Dermis microvascular lymphatic vessel endothelial cell (primary cell): ENCODE results near the gene SSTR5. TPM values are rescaled to one million over a fixed set of nuclear protein-coding genes. Genes with fewer than 3 reads are reported as not detected.

ENCODE experiments used
- DNase-seq, 2 donors: peaks; one replicate each; pipeline versions ENCODE4 v3.0.0 to v3.0.0-alpha.2; 2010; ENCODE audit warnings: low read depth in 2 of 2
- total RNA-seq: library from RNA; depleted of rRNA; stranded (reverse); fragments of >200 nt; gene quantifications from 2 replicates; pipeline ENCODE4 v1.2.1, GENCODE V29; 2014

The SSTR5 gene
- total RNA-seq, 1 donor from 2014 or later = 0.13 TPM

DNA sequence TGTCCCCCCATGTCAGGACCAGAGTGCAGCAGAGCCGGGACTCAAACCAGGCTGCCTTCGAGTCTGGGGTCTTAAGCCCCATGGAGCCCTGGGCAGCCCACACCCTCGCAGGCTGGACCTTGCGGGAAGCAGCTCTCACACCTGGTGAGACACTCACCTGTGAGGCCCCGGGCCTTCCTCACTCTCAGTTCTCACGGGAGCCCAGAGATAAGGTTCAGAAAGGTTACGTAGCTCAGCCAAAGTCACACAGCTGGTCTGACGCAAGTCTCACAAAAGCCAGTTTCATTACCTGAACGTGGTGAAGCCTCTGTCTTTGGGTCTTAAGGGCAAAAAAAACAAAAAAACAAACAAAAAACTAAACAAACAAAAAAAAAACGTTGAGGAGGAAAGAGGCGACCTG is 32.8 kb upstream of the SSTR5 start:
- no peak for DNase-seq

DNA sequence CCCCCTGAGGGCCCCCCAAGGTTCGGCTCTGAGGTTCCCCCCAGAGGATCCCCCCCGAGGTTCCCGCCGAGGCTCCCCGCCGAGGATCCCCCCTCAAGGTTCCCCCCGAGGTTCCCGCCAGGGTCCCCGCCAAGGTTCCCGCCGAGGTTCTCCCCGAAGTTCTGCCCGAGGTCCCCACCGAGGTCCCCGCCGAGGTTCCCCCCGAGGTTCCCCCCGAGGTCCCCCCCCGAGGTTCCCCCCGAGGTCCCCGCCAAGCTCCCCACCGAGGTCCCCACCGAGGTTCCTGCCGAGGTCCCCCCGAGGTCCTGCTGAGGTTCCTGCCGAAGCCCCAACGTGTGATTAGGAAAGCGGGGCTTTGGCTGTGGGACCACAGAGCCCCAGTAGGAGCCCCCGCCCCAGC is 32.2 kb upstream of the SSTR5 start:
- no peak for DNase-seq

DNA sequence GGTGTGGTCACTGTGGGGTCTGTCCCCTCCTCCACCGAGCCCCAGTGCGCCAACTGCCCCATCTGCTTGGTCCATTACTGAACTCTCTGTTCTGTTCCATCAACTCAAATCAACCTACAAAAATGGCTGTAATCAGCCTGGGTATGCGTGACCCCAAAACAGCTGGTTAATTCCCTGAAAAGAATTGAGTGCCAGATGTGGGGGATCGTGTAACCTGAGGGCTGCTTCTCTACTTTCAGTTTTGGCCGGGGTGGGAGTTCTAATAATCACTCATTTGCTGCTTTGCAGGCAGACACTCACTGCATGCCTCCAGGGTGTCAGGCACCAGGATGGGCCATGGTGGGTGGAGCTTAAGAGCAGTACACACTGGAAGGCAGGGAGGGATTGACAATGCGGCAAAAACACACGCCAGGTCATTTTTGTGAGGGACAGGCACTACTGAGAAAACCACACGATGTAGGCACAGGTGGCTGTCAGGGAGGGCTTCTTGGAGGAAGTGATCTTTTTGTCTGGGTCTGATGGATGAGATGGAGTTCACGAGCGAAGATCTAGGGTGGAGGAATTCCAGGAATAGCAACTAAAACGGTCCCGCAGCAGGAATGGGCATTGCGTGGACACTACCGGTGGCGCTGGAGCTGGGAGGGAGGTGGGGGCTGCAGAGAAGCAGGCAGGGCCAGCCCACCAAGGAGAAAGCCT is 30.4 kb upstream of the SSTR5 start:
- DNase-seq = no peak

DNA sequence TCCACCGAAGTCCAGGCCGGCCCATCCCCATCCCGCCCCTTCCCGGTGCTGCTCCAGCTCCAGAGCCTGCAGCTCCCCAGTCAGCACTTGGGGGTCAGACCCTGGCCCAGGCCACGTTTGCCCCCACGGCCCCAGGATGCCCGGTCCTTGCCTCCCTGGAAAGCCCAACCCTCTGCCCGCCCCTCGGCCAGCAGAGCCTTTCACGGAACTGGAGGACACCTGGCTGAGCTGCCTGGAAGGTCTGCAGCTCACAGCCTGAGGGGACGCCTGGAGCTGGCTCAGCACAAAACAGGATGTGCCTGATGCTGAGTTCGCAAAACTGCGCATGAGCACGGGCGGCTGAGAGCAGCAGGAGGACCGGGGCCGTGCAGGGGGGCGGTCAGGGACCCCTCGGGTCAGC is 29.7 kb upstream of the SSTR5 start:
- no peak for DNase-seq

DNA sequence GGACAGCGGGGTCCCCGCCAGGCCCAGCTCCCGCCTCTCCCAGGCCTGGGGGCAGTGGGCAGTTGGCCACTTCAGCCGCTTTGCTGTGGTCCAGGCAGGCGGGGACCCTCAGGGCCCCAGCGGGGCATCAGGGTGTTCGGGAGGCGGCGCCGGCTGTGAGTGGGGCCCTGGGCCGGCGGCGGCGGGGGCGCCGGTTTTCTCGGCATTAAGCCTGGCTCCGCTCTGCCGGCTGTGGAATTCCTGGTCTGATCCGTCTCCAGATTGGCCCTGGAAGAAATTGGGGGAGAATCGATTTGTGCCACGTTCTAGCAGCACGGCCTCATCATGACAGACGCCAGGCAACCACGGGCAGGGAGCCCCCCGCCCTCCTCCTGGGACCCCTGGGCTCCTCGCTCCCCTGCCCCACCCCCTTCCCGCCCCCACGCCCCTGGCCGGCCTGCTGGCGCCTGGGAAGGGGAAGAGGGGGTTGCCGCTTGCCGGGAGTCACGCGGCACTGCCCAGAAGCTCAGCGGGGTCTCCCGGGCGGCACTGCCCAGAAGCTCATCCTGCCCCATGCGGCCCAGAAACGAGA is 28.6 kb upstream of the SSTR5 start:
- DNase-seq = no peak

DNA sequence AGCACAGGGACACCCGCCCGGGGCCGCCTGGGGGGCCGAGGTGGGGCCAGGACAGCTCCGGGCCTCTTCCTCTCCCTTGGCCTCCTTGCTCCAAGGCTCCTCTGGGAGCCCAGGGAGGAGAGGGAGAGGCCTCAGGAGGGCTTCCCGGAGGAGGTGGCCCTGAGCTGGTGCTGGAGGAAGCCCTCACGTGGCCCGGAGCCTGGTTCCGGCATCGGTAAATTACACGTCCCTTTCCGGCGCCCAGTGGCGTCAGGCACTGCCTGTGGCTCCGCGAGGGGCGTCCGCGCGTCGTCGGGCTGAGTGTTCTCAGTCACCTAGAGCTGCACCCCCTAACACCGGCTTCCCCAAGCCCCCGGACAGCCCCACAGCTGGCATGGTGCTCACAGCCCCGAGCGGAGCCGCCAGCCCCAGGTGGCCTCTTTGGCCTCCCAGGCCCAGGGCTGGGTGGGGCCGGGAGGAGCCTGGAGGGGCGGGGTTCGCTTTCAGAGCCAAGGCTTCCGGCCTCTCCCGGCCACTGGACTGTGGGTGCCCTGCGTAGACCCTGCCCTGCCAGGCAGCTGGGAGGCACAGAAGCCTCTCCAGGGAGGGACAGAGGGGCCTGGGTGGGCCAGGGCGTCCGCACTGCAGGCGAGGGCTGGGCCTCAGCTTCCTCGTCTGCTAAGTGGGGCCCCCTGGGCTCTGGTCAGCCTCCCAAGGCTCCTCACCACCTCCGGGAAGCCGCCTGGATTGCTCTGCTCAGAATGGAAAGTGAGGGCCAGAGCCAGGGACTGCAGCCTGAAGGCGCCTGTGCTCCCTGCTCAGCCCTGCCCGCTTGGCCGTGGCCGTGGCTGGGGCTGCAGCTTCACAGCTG is 27.9 kb upstream of the SSTR5 start:
- no peak for DNase-seq

DNA sequence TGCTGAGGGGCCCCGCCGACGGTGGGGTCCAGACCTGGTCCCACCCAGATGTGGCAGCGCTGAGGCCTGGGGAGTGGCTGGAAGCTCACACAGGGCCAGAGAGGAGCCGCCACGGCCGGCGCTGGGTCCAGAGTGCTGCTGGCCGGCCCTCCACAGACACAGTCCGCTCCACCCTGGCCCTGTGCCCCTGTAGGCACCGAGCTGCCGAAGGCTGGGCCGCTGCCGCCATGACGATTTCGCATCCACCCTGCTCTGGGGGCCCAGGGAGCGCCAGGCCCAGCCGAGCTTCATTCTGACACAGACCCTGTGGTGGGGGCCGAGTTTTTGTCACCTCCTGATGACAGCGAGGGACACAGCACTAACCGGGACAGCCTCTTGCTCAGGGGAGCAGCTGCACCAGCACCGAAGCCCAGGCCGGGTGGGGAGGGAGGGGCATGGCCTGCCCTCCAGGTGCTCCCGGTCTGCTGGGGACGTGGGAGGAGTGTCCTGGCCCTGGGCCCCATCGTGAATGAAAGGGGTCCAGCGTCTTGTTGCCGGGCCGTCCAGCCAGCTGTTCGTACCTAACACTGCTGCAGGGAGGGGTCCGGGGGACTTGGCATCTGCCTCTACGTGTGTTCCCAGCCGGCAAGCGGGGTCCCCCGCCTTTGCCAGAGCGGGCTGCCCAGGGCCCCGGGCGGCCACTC is 27.1 kb upstream of the SSTR5 start:
- DNase-seq = no peak

DNA sequence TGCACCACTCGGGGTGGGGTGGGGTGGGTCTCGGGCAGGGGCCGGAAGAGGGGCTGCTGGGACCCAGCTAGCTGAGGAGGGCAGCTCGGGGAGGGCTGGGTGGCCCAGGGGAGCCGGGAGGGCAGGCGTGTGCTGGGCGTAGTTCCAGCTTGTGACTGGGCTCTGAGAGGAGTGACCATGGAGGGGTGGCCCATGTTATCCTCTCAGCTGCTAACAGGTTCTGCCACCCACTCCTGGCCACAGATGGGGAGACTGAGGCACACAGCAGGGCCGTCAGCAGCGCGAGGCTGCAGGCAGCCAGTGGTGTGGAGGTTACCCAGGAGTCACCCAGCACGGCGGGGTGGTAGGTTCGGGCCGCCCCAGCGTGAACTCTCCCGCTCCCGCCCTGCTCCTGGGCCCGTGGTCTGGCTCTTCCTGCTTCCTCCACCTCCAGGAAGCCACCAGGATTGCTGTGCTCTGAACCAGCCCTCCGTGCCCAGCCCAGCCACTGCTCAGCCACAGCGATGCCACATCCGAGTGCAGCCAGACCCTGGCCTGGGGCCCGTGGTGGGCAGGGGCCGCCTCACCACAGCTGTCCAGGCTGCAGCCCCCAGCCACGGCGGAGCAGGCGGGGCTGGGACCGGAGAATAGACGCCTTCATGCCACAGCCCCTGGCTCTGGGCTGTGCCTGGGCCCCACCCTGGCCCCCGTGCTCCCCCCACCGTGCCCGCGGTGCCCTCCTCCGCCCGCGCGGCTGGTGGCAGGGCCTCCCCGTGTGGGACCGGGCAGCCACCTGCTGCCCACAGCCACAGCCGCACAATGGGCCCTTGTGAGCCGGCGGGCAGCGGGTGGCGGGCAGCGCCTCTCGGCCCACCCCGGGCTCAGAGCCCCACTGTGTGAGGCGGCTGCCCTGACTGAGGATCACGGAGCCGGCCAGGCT is 26.3 kb upstream of the SSTR5 start:
- no peak for DNase-seq

DNA sequence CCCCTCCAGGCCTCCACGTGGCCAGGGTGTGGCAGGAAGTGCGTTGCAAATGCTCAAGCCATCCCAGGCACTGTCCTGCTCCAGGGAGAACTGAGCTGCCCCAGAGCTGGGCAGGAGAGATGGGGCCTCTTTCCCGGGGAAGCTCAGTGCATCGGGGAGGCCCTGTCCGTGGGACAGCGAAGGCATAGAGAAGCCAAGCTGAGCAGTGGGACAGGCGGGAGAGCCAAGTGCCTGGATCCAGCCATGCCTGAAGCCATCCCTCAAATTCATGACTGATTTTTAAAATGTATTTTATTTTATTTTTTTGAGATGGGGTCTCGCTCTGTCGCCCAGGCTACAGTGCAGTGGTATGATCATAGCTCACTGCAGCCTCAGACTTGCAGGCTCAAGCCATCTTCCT is 25.4 kb upstream of the SSTR5 start:
- no peak for DNase-seq

DNA sequence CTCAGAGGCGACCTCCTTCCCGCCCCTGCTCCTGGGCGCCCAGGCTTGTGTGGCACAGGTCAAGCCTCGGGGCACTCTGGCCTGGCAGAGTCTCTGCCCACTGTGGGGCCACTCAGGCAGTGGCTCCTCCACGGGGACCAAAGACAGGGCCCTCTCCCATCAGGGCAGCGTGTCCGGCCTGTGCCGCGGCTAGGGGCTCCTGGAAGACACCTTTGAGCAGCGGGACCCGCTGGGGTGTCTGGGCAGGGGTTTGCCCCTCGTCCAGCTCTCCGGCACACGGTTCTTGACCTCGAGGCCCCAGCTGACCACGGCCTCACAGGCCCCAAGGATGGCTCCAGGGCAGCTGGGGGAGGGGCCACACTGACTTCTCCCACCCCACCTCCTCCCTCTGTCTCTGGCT is 24.7 kb upstream of the SSTR5 start:
- DNase-seq = no peak

DNA sequence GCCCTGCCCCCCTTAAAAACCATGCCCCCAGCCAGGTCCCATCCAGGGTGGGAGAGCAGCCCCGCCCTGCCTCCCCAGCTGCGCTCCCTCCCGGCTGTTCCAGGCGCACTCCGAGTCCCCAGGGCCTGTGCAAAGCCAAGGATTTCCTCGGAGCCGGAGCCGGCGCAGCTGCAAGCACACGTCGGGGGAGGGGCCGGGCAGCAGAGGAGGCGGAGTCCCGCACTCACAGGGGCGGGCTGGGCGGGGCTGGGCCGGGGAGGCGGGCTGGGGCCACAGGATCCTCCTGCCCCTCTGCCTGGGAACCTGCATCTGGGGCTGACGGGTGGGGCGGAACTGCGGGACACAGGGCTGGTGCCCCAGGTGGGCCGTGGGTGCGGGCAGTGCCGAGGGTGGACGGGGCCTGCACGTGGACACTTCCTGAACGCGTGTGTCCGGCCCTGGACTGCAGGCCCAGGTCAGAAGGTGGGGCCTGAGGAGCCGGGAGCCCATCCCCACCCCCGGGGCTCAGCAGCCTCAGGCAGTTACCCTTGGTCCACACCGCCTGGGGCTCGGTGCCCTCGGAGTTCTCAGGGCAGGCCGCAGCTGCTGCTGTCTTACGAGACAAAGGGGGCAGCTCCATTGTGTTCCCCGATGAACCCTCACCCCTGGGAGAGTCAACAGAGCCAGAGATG is 24.0 kb upstream of the SSTR5 start:
- peak in 1 of 2 donors; percentile 42 for DNase-seq

DNA sequence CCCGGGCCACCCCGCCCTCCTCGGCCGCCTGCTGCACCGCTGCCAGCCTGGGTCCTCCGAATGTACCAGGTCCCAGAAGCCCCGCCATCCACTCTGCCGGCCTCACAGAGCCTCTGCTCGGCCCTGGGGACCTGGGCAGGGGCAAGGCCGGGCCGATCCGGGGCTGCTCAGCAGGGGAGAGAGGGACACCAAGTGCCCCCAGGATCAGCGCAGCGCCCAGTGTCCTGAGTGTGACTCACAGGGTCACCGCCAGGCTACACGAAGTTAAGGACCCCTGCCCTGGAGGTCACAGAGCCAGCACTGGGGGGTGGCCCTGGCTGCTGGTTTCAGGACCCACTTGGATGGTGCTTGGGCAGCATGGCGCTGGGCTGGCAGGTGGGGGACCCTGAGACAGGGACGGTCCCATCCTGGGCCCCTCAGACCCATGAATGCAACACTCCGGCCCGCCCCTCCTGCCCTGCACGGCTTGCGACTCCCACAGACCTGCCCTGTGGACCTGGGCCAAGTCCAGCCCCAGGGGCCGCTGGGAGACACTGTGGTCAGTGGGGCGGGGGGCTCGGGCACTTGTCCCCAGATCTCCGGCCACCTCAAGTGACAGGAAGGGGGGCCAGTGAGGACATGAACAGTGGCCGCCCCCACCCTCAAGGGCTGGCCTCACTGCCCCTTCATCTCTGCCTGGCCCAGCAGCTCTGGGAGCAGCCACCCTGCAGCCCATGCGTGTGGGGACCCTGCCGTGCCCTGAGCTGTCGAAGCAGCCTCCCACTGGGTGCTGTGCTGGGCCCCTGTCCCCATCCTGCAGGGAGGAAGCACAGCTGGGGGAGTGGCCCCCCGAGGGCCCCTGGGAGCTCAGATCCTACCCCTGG is 23.2 kb upstream of the SSTR5 start:
- DNase-seq = no peak

DNA sequence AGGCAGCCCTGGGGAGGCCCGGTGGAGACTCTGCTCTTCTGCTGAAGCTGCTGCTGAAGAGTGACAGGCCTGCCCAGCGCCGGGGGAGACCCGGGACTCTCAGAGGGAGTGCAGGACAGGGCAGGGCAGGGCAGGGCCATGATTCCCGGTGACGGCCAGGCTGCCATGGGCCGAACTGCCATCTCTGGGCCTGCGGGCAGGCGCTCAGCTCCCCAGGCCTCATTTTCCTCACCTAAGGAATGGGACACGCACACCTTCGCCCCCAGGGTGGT is 22.6 kb upstream of the SSTR5 start:
- no peak for DNase-seq

DNA sequence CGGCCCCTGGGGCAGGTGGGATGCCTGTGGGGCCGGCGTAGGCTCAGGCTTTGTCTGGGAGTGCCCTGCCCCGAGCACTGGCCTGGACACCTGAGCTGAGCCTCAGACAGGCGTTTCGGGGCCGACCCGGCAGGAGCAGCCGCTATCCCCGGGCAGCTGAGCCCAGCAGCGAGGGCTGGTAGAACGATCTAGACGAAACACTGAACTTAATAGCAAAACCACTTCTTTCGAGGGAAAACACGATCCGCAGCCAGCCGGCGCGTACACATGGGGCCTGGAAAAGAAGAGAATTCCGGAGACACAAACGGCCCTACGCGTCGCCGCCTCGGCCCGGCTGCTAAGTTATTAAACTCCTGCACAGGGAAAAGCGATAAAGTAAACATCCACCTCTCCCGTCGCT is 22.0 kb upstream of the SSTR5 start:
- no peak for DNase-seq

DNA sequence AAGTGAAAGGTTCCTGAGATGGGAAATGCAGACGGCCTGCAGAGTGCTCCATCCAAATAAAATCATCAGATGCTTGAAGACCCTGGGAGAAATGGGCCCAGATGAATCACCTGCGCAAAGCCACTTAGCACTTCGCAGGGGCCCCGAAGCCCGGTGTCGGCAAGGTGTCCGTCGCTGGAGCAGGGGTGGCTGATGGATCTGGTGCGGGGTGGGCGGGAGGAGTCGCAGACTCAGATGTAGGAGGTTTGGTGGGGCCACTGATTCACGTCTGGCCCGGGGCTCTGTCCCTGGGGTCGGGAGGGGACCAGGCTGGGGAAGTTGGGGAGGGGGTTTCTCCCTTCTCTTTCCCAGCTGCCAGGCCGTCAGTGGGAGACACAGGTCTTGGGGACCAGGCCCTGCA is 21.6 kb upstream of the SSTR5 start:
- DNase-seq = no peak

DNA sequence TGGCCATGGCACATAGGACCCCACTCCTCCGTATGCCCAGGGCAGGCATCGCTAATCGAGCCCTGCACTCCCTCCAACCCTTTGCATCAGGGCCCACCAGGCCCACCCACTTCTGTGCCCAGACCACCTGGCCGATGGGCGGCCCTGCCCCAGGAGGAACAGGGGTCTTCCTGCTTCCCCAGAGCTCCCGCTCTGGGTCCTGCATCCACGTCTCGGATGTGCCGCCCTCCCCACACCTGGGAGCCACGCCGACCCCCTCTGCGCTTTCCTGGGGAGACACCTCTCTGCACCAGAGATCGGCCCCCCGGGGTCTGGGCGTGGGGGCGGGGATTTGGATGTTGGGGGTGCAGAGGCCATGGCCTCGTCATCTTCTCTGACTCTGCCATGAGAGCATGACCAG is 21.1 kb upstream of the SSTR5 start:
- DNase-seq = no peak

DNA sequence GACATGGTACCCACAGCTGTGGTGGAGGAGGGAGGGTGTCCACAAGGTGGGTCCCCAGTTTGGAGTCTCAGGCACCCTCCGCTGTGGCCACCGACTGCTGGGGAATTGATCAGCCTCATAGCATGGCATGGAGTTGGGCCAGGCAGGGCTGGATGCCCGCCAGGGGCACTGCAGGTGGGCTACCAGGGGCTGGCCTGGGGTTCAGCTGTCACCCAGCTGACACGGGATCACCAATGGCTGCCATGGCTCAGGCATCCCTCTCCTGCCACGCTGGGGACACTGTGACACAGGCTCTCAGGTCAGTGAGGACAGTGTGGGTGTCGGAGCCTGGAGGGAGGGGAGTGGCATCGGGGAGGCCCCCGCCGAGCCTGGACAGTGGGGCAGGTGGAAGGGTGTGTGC is 19.8 kb upstream of the SSTR5 start:
- no peak for DNase-seq

DNA sequence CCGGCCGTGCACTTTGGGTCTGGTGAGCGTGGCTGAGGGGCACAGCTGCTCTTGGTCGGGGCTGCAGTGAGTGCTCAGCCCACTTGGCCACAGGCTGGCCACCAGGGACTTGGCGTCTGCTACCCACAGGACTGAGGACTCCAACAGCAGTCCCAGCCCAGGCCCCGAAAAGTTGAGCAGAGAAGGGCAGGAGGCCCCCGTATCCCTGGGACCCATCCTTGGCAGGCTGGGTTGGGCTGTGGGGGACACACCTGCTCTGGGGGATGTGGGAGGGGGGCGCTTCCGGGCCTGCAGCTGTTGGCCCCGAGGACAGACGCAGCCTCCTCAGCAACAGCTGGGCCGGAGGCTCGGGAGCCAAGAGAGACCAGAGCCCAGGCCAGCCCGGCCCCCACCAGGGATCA is 19.4 kb upstream of the SSTR5 start:
- no peak for DNase-seq

DNA sequence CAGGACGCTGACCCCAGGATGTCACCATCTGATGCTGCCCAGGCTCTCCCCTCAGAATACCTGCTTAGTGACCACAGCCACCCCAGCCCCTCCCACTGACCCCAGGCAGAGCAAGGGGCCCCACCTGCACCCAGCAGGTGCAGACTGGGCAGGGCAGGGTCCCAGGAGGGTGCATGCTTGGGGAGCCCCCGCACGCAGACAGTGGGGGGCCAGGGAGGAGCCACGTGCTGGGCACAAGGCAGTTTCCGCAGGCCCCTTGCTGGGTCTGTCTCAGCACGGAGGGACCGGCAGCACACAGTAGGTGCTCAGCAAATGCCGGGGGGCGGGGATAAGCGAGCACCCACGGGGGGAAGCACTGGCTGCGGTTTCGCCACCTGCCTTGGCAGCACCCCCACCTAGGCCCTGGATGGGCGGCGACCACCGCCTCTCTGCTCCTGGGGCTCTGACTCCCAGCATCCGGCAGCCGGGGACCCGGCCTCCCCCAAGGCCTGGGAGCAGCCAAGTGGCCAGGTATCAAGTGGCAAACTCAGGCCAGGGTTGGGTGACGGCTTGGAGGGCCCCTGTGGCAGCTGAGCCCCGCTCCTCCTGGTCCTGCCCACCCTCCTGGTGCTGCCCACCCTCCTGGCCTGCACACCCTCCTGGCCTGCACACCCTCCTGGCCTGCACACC is 18.7 kb upstream of the SSTR5 start:
- no peak for DNase-seq
